NB4 (cell line): ENCODE measurements around the gene WNT1.

Experiments used
- DNase-seq: peaks from one replicate; pipeline ENCODE4 v3.0.0; 2010; ENCODE audit warnings: low read depth
- H3K4me3 ChIP-seq: one replicate; pipeline ENCODE4 v1.5.1; 2011; ENCODE audit warnings: mild to moderate bottlenecking, low read depth, low read length, moderate library complexity
- CTCF ChIP-seq: IDR thresholded peaks from one replicate; pipeline ENCODE4 v1.5.1; 2012; ENCODE audit warnings: low read depth, low read length
- MAX ChIP-seq: IDR thresholded peaks from 2 replicates; pipeline ENCODE4 v1.6.1; 2011; ENCODE audit warnings: low read depth, low read length
- MYC ChIP-seq: IDR thresholded peaks from 2 replicates; pipeline ENCODE4 v1.6.1; 2011; ENCODE audit warnings: low read depth, low read length
- POLR2A ChIP-seq: IDR thresholded peaks from 2 replicates; pipeline ENCODE4 v1.6.1; 2011; ENCODE audit warnings: mild to moderate bottlenecking; ENCODE audit not compliant: insufficient read length; ENCODE audit errors: extremely low read depth

The WNT1 gene

GRCh38 chr12:49030714-49031572 lies 52.8 kb downstream of the WNT1 start:
- no peak overlapping the region for H3K4me3 ChIP-seq
- TF ChIP-seq MAX = no peak
- TF ChIP-seq CTCF = no peak
- TF ChIP-seq POLR2A = no peak
- no peak for TF ChIP-seq MYC
- DNase-seq = no peak

GRCh38 chr12:49031573-49032161 lies 53.5 kb downstream of the WNT1 start:
- no peak overlapping the region for H3K4me3 ChIP-seq
- DNase-seq = no peak
- TF ChIP-seq CTCF (no peak), MAX (no peak), POLR2A (no peak), MYC (no peak)
